ENCODE results near the gene AUH. TPM values are rescaled to one million over a fixed set of nuclear protein-coding genes. Genes with fewer than 3 reads are reported as not detected.

AUH gene
- total and polyA plus RNA-seq, 9 of the 15 experiments (the other 6 are each of a cell fraction or from before 2014, with no cell fraction given) = 3.4 to 29.0 (median 10.1) TPM

- TF ChIP-seq, protein P1, sequence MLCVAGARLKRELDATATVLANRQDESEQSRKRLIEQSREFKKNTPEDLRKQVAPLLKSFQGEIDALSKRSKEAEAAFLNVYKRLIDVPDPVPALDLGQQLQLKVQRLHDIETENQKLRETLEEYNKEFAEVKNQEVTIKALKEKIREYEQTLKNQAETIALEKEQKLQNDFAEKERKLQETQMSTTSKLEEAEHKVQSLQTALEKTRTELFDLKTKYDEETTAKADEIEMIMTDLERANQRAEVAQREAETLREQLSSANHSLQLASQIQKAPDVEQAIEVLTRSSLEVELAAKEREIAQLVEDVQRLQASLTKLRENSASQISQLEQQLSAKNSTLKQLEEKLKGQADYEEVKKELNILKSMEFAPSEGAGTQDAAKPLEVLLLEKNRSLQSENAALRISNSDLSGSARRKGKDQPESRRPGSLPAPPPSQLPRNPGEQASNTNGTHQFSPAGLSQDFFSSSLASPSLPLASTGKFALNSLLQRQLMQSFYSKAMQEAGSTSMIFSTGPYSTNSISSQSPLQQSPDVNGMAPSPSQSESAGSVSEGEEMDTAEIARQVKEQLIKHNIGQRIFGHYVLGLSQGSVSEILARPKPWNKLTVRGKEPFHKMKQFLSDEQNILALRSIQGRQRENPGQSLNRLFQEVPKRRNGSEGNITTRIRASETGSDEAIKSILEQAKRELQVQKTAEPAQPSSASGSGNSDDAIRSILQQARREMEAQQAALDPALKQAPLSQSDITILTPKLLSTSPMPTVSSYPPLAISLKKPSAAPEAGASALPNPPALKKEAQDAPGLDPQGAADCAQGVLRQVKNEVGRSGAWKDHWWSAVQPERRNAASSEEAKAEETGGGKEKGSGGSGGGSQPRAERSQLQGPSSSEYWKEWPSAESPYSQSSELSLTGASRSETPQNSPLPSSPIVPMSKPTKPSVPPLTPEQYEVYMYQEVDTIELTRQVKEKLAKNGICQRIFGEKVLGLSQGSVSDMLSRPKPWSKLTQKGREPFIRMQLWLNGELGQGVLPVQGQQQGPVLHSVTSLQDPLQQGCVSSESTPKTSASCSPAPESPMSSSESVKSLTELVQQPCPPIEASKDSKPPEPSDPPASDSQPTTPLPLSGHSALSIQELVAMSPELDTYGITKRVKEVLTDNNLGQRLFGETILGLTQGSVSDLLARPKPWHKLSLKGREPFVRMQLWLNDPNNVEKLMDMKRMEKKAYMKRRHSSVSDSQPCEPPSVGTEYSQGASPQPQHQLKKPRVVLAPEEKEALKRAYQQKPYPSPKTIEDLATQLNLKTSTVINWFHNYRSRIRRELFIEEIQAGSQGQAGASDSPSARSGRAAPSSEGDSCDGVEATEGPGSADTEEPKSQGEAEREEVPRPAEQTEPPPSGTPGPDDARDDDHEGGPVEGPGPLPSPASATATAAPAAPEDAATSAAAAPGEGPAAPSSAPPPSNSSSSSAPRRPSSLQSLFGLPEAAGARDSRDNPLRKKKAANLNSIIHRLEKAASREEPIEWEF (CRISPR knock-in tag; IDR thresholded peaks at IDR 0.05) = no peak
- TF ChIP-seq RNF2 (IDR thresholded peaks at IDR 0.05) (peak; percentile 90), HNRNPLL (IDR thresholded peaks at IDR 0.05; ENCODE audit: low read depth, low read length, poor library complexity, severe bottlenecking) (peak; percentile 87), TSHZ1 (CRISPR knock-in tag; IDR thresholded peaks at IDR 0.05) (no peak; the same call in 1 of the 2 replicates), ZNF224 (CRISPR knock-in tag; IDR thresholded peaks at IDR 0.05) (peak; percentile 75; the same call in 1 of the 2 replicates), FOS (IDR thresholded peaks at IDR 0.05; ENCODE audit: extremely low read depth, insufficient read length) (no peak), RBFOX2 (IDR thresholded peaks at IDR 0.05; ENCODE audit: low read depth, low read length) (peak; percentile 92), ZNF24 (IDR thresholded peaks at IDR 0.05) (peak; percentile 31; the same call in 1 of the 2 replicates), GATA2 (CRISPR knock-in tag; IDR thresholded peaks at IDR 0.05) (peak; percentile 62)
- TF ChIP-seq, protein P2, sequence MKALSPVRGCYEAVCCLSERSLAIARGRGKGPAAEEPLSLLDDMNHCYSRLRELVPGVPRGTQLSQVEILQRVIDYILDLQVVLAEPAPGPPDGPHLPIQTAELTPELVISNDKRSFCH (CRISPR knock-in tag; IDR thresholded peaks at IDR 0.05) = no peak
- TF ChIP-seq, protein P2 (tag; IDR thresholded peaks at IDR 0.05) = peak; percentile 66; the same call in 1 of the 2 replicates
- TF ChIP-seq, protein P3, sequence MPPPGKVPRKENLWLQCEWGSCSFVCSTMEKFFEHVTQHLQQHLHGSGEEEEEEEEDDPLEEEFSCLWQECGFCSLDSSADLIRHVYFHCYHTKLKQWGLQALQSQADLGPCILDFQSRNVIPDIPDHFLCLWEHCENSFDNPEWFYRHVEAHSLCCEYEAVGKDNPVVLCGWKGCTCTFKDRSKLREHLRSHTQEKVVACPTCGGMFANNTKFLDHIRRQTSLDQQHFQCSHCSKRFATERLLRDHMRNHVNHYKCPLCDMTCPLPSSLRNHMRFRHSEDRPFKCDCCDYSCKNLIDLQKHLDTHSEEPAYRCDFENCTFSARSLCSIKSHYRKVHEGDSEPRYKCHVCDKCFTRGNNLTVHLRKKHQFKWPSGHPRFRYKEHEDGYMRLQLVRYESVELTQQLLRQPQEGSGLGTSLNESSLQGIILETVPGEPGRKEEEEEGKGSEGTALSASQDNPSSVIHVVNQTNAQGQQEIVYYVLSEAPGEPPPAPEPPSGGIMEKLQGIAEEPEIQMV (tag; conservative IDR thresholded peaks at IDR 0.05; ENCODE audit: low read depth) = no peak
These were observed 167.9 kb downstream of the AUH start (continued) for GRCh38 chr9:91193658-91194391.

Data from K562 (cell line).